A549 treated with CORT108297 at 1 μM for 4 hours (cell line): ENCODE data around the gene ZNF714. TPM values are rescaled to one million over a fixed set of nuclear protein-coding genes. Genes with fewer than 3 reads are reported as not detected.

Experiments
- total RNA-seq: library from RNA; stranded (reverse); fragments of 200-300 nt; extraction: Qiagen RNA extraction; gene quantifications from 5 replicates; pipeline ENCODE4 v1.2.3, GENCODE V29; 2022

ZNF714 gene
- total RNA-seq: 2.1 to 3.3 TPM (median 2.9 TPM) in 5 replicates

DNA sequence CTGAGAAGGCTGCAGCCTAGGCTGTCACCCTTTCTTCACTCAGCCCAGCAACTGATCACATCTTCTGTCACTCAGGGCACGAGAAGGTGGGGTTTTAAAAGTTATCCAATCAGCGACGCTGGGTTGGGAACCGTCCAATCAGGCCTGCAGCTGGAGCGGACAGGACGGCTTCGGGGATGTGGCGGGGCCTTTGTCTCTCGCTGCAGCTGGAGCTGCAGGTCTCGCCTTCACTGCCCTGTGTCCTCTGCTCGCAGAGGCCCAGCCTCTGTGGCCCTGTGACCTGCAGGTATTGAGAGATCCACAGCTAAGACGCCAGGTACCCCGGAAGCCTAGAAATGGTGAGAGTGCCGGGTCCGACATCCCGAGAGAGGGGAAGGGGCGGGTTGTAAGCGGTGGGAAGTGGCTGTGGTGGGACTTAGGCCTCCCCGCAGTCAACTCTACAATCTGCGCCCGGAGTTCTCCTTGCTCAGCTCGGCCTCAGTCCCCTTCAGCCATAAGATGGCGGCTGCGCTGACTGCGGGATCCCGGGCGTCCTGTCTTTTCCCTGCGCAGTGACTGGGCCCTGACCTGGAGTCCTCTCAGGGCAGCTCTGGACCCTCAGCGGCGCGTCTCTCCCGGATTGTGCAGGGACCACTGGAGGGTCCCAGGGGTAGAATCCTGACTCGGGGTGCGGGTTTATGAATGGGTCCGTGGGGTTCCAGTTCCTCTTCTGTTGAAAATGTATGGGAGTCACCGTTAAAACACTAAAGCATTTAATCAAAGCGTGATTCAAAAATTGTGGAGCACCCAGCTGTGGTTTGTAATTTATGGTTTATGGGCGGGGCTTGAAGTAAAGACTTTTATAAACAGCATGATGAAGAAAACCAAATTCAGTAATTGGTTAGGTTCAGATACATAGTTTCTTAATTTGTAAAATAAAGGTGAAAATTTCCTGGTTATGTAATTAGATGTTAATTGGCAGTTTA, at the start of gene ZNF714:
Gene ZNF714 (plus strand): TSS at position 193 of the 965 bp plus-strand sequence. CDS start 16,066 bp downstream, outside the sequence.

DNA sequence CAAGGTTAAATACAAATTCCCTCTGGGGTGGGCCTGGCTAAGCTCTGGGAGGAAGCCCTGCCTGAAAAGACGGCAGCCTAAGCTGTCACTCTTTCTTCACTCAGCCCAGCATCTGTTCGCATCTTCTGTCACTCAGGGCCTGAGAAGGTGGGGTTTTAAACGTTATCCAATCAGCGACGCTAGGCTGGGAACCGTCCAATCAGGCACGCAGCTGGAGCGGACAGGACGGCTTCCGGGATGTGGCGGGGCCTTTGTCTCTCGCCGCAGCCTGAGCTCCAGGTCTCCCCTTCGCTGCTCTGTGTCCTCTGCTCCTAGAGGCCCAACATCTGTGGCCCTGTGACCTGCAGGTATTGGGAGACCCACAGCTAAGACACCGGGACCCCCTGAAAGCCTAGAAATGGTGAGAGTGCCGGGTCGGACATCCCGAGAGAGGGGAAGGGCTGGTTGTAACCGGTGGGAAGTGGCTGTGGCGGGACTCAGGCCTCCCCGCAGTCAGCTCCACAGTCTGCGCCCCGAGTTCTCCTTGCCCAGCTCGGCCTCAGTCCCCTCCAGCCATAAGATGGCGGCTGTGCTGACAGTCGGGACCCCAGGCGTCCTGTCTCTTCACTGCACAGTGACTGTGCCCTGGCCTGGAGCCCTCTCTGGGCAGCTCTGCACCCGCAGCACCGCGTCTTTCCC, 59.9 kb downstream of the ZNF714 start, which contains the start of gene ZNF431:
Gene ZNF431 (plus strand): TSS at position 254 of the 678 bp plus-strand sequence. CDS start 144 bp downstream, at position 398.

Other genes starting within 250 kb of the ZNF714 start
- 0.07 to 0.48 TPM (median 0.13 TPM) in 5 replicates for gene ZNF85, start 159.0 kb upstream of the ZNF714 start, total RNA-seq
- gene ZNF430, start 61.5 kb upstream of the ZNF714 start, total RNA-seq: 1.2 to 2.6 TPM (median 1.8 TPM) in 5 replicates
- 2.5 to 3.9 TPM (median 3.1 TPM) in 5 replicates for gene ZNF431, start 59.8 kb downstream of the ZNF714 start, total RNA-seq
- 0.57 to 1.1 TPM (median 0.69 TPM) in 5 replicates for gene ZNF708, start 247.2 kb downstream of the ZNF714 start, total RNA-seq